HG03097 (cell line): ENCODE results near the gene NFIA.
"Not testable (repeated sequence)": the region's sequence is repeated elsewhere in the genome, so short reads cannot be mapped to it uniquely, and the experiment has no call there.

Experiments
- ATAC-seq: cut with Tn5 transposase; IDR thresholded peaks from one replicate; pipeline ENCODE4 v1.9.1; 2021; ENCODE audit not compliant: unreplicated experiment, low FRiP score

NFIA gene

DNA sequence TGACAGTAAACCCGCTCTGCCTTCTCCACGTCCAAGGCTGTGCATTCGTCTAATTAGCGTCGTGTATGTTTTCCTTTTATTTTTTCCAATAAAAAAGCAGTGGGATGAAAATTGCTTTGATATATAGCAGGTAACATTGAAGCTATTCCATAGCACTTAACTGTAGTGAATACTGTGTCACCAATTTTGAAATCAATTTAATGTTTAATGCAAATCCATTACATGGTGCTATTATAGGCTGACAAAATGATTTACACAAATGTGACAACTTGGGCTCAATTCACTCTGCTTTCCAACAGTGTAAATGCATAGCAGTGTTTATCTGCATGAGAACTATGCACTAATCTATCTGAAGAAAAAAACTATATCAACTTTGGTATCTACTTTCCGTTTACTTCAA, 377.8 kb downstream of the NFIA start:
- ATAC-seq: no peak

DNA sequence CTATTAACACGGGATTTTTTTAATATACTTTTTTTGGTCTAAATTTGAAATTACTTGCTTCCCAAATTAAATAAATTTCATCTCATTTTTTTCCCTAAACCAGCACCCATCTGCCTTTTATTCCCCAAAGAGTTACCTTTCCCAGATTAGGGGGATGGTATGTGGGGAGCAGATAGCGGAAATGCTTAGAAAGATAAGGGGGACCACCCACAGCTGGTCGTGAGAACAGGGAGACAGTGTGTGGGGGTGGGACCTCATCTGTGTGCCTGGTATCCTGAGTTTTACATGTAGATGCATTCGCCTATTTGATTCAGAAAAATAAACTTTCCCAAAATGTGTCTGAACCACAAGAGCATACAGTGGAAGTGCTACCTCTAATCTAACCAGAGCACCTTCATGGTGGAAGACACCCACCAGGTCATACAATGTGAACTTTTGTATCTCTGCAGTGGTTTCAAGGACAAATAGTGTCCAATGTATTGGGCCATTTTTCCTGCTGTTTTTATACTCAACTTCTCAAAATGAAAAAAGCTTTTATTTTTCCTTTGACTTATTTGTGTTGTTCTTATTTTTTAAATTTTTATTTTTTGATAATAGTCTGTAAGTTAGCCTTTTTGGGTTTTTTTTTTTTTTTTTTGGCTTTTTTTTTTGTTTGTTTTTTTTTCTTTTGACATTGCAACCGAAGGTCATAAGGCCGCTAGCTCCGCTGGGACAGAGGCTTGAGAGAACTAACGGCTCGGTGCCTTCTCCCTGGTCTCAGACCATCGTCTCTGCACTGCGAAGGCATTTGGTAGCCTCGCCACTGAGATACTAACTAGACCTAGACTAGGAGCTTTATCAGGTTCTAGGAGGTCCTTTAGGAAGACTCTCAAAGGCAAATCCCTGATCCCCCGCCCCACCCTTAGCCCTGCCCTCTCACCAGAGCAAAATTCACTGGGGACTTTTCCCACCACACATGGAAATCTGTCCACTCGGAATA, 379.3 kb downstream of the NFIA start:
- no peak for ATAC-seq

DNA sequence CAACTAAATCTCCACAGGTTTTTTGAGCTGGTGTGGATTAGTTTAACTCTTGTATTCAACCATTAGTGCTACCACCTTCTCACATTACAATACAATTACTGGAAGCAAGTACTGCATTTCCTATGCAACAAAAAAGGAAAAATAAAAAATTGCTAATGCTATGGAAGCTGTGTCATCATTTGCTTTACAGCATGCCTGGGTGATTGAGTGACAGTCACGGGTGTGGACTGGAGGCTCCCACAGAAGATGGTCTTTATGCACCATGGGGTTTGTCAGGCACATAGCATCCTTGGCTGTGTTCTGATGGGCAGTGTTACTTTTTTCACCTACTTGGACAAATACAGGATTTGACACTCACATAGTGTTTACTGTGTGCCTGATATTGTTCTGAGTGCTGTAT, 380.3 kb downstream of the NFIA start:
- no peak for ATAC-seq

DNA sequence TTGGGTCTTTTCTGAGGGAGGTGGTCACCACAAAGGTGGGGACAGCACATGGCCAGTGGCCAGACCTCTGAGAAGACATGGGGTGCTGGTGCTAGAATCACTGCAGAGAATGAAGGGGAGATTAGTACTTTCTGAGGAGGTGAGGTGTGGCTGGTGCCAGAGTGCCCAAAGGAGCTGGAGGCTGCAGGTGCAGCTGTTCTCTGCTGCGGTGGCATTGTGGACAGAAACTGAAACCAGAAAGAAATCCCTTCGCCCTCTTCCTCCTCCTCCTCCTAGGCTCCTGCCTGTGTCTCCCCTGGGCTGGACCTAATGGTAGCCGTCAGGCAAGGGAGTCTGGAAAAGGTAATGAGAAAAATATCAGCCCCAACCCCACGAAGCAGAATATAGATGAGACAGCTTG, 380.9 kb downstream of the NFIA start:
- no peak for ATAC-seq

DNA sequence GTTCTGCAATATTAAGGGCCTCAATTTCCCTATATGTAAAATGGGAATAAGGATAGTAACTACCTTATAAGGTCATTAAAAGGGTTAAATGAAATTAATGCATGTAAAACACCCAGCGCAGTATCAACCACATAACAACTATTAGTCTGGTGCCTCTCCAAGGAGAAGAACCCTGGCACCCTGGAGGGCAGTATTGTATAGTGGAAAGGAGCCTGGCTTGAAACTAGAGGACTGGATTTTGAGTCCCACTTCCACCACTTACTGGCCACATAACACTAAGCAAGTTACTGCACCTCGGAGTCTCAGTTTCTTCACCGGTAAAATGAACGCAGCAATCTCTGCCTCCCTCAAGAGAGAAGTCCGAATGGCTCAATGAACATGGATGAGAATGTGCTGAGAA, 385.5 kb downstream of the NFIA start:
- not testable (repeated sequence) for ATAC-seq

DNA sequence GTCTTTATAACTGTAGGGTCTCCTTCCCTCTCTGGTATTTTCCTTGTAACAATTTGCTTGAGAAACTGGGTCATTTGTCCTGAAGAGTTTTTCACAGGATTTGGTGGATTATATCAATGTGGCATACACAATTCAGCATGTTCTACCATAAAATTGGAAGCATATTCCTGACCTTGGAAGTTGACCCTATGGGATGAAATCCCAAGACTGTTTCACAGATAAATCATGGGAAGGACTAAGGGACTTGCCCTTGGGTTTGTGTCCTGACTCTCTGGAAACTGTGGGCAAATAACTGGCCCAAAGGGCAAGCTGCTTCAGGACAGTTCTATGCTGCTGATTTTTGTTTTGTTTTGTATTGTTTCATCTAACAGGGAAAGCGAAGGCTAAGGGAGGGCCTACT, 387.0 kb downstream of the NFIA start:
- no peak for ATAC-seq

DNA sequence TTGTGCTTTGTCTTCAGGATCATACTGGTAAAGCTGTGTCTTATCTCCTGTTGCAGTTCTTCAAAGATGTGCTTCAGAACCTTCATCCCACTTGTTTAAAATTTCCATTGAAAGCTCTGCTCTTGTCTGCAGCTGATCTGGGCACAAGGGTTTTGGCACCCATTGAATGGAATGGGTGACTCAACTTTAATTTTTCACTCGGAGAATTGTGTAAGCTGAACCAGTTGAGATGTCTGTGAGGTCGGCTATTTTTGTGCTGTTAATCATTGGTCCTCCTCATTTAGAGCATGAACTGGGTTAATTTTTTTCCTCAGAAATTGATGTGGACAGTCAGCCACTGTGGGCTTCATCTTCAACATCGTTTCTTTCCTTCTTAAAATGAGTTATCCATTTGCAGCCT, 390.5 kb downstream of the NFIA start:
- no peak for ATAC-seq

DNA sequence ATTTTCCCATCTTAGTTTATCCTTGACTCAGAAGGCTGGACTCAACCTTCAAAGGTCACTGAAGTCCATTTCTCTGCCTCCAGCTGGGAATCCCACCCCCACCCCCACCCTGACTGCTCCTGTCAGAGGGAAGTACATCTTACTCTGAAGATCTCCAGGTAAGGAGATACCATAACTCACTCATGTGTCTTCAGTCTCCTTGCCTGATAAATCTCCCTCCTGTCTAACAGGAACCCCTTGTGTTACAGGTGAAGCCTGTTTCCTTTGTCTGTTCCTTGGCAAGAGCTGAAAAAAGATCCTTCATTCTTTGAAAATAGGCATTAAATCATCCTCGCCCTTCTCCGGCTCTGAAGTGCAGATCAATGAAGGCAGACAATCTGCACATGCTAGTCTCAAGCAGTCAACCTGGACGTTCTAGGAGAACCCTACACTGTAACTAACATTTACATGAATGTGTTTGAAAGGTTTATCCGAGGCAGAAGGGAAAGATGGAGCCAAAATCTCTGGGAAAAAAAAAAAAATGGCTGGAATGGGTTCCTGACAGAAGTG, 392.0 kb downstream of the NFIA start:
- no peak for ATAC-seq

DNA sequence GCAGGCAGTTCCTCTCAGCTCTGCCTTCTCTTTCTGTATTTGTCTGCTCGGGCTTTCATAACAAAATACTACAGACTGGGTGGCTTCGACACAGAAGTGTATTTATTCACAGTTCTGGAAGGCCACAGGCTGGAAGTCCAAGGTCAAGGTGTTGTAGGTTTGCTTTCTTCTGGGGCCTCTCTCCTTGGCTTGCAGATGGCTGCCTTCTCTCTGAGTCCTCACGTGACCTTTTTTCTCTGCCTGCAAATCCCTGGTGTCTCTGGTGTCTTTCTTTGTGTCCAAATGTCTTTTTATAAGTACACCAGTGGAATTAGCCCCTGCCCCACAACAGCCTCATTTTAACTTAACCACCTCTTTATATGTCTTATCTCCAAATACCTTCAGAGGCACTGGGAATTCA, 392.6 kb downstream of the NFIA start:
- no peak for ATAC-seq

DNA sequence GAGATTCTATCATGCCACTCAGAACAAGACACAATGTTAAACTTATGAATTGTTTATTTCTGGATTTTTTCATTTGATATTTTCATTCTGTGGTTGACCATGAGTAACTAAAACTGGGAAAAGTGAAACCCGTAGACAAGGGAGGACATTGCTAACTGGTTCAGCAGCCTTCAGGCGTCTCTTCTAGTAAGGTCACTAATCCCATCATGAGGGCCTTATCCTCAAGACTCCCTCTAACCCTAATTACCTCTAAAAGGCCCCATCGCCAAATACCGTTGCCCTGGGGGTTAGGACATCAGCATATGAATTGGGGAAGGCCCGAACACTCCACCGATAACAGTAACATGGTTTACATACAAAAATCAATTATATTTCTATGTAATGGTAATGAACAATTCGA, 394.9 kb downstream of the NFIA start:
- no peak for ATAC-seq

DNA sequence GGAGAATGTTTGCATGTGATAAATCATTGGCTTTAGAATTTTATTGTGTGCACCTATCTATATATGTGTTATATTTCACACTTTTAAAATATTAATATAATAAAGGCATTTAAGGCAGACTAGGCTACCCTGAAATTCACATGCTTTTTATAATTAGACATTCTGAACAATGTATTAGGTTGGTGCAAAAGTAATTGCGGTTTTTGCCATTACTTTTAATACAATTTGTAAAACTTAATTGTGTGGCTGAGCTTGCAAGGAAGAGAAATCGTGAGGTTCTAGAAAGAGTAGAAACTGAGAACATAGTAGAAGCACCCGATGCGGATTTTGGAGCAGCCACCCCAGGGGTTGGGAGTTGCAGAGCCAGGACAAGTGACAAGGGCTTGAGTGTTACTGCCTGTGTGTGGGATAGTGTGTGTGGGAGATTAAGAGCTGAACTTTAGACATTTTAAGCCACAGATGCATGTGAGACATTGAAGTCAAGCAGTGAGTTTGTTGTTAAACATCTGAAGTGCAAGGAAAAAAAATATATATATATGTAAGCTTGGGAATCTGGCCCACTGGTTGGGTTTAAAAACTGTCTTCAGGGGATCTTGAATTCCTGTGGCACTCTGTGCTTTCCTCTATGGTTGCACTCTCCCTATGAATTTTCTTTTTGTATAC, 398.0 kb downstream of the NFIA start:
- ATAC-seq: no peak

DNA sequence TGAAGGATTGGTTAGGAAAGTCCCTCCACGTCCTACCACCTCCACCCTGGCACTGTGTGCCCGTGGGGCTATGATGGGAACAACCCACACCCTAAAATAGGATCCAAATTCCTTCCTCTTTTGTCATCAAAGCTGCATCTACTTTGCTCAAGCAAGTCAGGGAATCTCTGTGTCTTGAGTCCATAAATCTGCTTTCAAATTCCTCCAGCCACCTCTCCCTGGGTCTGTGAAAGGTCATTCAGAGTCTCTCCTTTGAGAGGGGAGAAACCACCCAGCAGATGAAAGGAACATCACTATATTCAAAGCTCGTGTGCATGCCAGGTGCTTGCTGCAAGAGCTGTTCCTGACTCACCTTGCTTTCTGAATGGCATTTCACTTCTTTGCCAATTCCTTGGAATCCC, 399.0 kb downstream of the NFIA start:
- ATAC-seq: no peak

DNA sequence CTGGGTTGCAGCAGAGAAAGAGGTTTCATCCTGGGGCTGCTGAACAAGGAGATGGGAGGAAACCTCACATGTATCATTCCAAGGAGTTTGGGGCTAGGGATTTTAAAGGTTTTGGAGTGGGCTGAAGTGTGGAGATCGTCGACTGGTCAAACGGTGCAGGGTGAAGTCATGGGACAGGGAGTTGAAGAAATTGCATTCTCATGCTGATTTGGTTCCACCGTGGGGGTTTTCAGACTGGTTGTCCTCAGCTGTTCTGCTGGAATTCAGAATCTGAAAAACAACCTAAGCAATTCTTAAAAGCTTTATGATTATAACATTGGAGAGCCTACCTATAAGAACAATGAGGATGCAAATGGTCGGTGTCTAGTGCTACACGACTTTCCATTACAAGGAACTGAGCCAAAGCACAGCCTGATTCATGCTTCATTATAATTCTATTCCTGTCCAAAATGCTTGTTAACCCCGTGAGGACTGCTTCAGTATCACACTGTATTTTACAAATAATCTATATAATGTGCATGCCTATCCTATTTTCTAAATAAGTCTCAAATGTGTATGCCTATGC, 399.9 kb downstream of the NFIA start:
- ATAC-seq: no peak

DNA sequence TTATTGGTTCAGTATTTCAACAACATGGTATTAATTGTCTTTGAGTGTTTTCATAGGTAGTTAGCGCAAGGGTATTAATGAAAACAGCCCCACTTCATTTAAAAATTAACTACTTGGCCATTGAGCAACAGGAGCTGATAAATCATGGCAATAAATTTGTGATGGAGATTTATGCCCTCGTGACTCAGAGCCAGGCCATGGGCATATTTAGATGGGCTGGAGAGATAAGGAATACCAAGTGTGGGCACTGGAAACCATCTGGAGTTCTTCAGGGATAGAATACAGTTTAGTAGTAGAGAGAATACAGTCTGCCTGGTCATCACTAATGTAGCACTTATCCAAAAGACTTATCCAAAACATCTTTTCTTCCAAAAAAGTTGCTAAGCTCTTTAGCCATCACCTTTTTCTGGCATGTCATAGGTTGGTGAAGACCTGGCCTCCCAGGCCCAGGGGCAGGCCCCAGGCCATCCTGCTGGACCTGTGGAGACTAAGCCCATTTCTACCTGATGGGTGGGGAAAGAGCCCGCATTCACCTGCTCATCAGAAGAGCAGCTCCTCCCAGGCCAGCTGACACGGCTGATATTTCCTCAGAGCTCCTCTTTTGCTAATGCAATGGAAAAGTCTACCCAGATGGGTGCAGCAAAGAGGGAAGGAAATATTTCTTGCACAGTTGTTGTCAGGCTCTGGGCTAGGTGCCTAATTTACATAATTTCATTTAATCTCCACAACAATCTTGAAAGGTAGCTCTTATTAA, 404.6 kb downstream of the NFIA start:
- ATAC-seq: no peak

DNA sequence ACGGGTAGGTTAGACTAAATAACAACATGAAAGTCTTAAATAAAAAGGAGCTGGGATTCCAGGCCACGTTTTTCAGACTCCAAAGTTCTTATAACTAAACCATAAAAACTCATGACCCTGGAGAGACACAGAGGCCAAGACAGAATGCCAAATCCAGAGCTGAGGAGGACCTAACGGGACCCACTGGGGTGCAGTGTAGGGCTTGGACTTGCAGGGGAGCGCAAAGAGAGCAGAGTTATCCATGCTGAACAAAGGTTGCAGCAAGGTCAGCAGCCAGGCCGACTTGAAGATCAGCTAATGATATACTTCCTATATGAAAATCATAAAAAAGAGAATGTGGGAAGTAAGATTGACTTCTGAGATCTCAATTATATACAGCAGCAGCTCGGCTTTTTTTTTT, 405.4 kb downstream of the NFIA start:
- ATAC-seq: no peak

DNA sequence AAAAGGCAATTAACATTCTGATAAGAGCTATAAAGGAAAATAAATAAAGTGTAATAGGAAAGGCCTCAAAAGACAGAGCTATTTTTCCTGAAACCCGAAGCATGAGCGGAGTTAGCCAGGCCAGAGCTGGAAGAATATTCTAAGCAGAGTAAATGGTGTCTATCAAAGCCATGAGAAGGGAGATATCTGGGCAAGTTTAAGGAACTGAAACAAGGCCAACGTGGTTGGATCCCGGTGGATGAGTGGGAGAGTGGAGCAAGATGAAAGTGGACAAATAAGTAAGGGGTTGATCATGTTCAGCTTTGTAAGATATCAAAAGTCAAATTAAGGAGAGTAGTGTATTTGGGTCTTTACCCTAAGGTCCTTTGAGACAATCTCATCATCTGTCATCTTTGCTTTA, 408.6 kb downstream of the NFIA start:
- no peak for ATAC-seq

DNA sequence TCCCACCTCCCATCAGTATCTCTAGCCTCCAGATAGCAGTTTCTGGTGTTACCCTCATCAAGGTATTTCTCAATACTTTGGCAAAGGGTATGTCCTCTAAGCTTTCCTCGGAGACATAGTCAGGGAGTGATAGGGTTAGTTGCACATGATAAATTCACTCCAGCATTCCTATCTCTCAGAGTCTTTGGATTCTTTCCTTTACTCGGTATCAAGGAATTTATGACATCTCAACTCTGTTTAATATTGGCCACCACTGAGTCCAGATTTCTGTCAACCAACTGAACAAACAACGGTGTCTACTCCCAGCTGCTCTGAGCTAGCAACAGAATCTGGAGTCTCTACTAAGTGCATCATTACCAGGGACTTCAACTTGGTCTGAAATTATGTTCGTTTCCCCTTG, 409.1 kb downstream of the NFIA start:
- no peak for ATAC-seq

DNA sequence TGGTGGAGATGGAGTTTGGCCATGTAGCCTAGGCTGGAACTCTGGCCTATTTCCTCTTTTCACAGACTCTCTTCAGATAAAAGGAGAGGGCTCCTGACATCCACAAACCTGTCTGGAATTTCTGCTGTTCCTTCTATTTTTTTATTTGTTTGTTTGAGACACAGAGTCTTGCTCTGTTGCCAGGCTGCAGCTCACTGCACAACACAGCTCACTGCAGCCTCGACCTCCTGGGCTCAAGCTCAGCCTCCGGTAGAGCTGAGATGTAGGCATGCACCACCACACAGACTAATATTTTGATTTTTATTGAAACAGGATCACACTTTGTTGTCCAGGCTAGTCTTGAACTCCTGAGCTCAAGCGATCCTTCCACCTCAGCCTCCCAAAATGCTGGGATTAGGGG, 411.6 kb downstream of the NFIA start:
- ATAC-seq: no peak

DNA sequence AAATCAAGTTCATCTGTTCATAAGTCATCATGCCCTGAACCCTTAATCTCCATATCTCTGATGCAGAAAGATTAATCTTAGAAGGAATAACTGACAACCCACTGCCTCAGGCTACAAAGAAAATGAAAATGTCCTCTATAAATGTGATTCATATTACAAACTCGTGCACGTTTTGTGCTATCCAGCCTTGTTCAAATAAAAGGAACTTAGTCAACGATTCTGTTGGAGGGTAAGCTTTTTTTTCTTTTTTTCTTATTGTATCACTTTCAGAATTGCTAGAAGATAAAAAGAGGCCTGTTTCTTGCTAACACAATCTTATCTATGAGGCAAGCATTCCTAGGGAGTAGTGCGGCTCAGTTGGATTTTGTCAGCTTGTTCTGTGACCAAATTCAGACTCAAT, 414.1 kb downstream of the NFIA start:
- ATAC-seq: no peak

DNA sequence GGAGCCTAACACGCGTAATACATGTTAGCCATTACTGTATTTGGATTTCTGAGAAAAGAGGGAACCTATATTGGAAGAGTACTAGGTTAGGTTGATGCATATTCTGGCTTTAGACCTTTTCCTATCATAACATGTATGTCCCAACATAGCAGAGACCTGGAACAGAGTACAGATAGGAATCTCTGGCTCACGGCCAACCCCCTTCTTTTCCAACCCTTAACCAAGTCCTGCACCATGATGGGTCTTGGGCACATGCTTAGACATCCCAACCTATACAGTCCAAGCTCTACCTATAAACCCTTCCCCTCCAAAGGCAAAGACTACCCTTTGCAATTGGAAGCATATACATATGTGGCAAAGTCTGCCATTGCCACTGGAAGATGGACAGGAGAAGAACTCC, 414.7 kb downstream of the NFIA start:
- no peak for ATAC-seq

DNA sequence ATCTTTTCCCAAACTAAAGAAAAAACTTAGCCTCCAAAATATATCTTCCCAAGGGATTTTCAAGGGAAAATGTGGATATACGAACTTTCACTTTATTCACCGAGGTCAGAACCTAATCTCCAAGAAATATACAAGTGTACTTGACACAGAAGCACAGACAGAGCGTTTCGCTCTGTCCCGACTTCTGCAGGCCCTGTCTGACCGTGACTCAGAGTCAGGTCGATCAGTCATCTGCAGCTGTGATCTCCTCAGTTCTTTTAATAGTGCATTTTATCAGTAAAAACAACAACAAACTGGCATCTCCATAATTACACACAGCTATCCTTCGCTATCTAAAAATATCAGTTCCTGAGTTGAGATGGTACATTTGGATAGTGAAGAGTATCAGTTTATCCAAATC, 416.0 kb downstream of the NFIA start:
- ATAC-seq: no peak
